Measurements from ENCODE around the gene CCNI2. TPM values are rescaled to one million over a fixed set of nuclear protein-coding genes. Genes with fewer than 3 reads are reported as not detected.

Gene CCNI2
- total and polyA plus RNA-seq, 2 donors (not counting 1 experiment from before 2014, with no cell fraction given) = not detected

- DNase-seq (ENCODE audit: low read depth in 2 of 2) = peak in 1 of 2 donors; percentile 44
- no peak for TF ChIP-seq CTCF (conservative IDR thresholded peaks at IDR 0.05 in 1 of 2, IDR thresholded peaks at IDR 0.05 in 1 of 2; ENCODE audit: low read depth in 1 of 2, low read length in 2 of 2)
- no peak for TF ChIP-seq EZH2 (IDR thresholded peaks at IDR 0.05; ENCODE audit: low read length, missing control alignments)
- peaks cover 44% of the 10 kb centered on the region for H3K79me2 ChIP-seq (ENCODE audit: control insufficient read depth, insufficient read depth, low read length)
Measured at GRCh38 chr5:132775476-132775961, 28.3 kb downstream of the CCNI2 start.

GRCh38 chr5:132776131-132776937, 29.1 kb downstream of the CCNI2 start:
- TF ChIP-seq EZH2 (IDR thresholded peaks at IDR 0.05; ENCODE audit: low read length, missing control alignments) (no peak), CTCF (conservative IDR thresholded peaks at IDR 0.05 in 1 of 2, IDR thresholded peaks at IDR 0.05 in 1 of 2; ENCODE audit: low read depth in 1 of 2, low read length in 2 of 2) (no peak)
- peak; percentile 31 to 47 for DNase-seq (ENCODE audit: low read depth in 2 of 2)
- Histone ChIP-seq H3K9me3 (ENCODE audit: control insufficient read depth, insufficient read depth, low read depth, low read length) (no peaks in the 10 kb centered on the region), H4K20me1 (ENCODE audit: control insufficient read depth, extremely low read depth, insufficient read depth, low read length) (no peaks in the 10 kb centered on the region), H3K36me3 (ENCODE audit: control insufficient read depth, insufficient read depth, low read length) (no peaks in the 10 kb centered on the region), H3K79me2 (ENCODE audit: control insufficient read depth, insufficient read depth, low read length) (peaks cover 37% of the 10 kb centered on the region), H3K4me3 (replicated peaks in 1 of 4; ENCODE audit: control extremely low read depth in 1 of 4, insufficient read depth in 1 of 4, low read depth in 3 of 4, low read length in 4 of 4) (peak overlapping the region; percentile 69 to 78 (median 72)), H3K4me1 (ENCODE audit: control insufficient read depth, extremely low read depth, insufficient read depth, low read length) (peaks cover 20% of the 10 kb centered on the region), H3K4me2 (ENCODE audit: extremely low read depth, insufficient read depth, low read length) (peak overlapping the region; percentile 86), H2AFZ (ENCODE audit: low read length) (peak overlapping the region; percentile 24), H3K27me3 (ENCODE audit: control insufficient read depth, insufficient read depth, low read length) (no peaks in the 10 kb centered on the region), H3K27ac (ENCODE audit: insufficient read depth, low read length) (peak overlapping the region; percentile 29), H3K9ac (ENCODE audit: insufficient read depth, low read length) (peak overlapping the region; percentile 69)

More at GRCh38 chr5:132775476-132775961, 28.3 kb downstream of the CCNI2 start:
- no peaks in the 10 kb centered on the region for H3K27me3 ChIP-seq (ENCODE audit: control insufficient read depth, insufficient read depth, low read length)
- H3K4me2 ChIP-seq (ENCODE audit: extremely low read depth, insufficient read depth, low read length) = peak overlapping the region; percentile 86
- H3K4me3 ChIP-seq (replicated peaks in 1 of 4; ENCODE audit: control extremely low read depth in 1 of 4, insufficient read depth in 1 of 4, low read depth in 3 of 4, low read length in 4 of 4) = peak overlapping the region; percentile 28 to 78 (median 70)
- H3K9ac ChIP-seq (ENCODE audit: insufficient read depth, low read length) = no peak overlapping the region
- peaks cover 23% of the 10 kb centered on the region for H3K4me1 ChIP-seq (ENCODE audit: control insufficient read depth, extremely low read depth, insufficient read depth, low read length)
- H3K9me3 ChIP-seq (ENCODE audit: control insufficient read depth, insufficient read depth, low read depth, low read length) = no peaks in the 10 kb centered on the region
- no peaks in the 10 kb centered on the region for H4K20me1 ChIP-seq (ENCODE audit: control insufficient read depth, extremely low read depth, insufficient read depth, low read length)
- no peaks in the 10 kb centered on the region for H3K36me3 ChIP-seq (ENCODE audit: control insufficient read depth, insufficient read depth, low read length)
- no peak overlapping the region for H3K27ac ChIP-seq (ENCODE audit: insufficient read depth, low read length)
- no peak overlapping the region for H2AFZ ChIP-seq (ENCODE audit: low read length)

- H3K4me3 ChIP-seq (replicated peaks in 1 of 4; ENCODE audit: control extremely low read depth in 1 of 4, insufficient read depth in 1 of 4, low read depth in 3 of 4, low read length in 4 of 4) = peak overlapping the region in 3 of 4 experiments; percentile 69 to 78 (median 73)
- H3K36me3 ChIP-seq (ENCODE audit: control insufficient read depth, insufficient read depth, low read length) = no peaks in the 10 kb centered on the region
- H3K79me2 ChIP-seq (ENCODE audit: control insufficient read depth, insufficient read depth, low read length) = peaks cover 34% of the 10 kb centered on the region
- peak overlapping the region; percentile 29 for H3K27ac ChIP-seq (ENCODE audit: insufficient read depth, low read length)
- H3K9me3 ChIP-seq (ENCODE audit: control insufficient read depth, insufficient read depth, low read depth, low read length) = no peaks in the 10 kb centered on the region
- peak overlapping the region; percentile 69 for H3K9ac ChIP-seq (ENCODE audit: insufficient read depth, low read length)
- no peak for DNase-seq (ENCODE audit: low read depth in 2 of 2)
- no peaks in the 10 kb centered on the region for H3K27me3 ChIP-seq (ENCODE audit: control insufficient read depth, insufficient read depth, low read length)
- H3K4me1 ChIP-seq (ENCODE audit: control insufficient read depth, extremely low read depth, insufficient read depth, low read length) = peaks cover 18% of the 10 kb centered on the region
- peak overlapping the region; percentile 86 for H3K4me2 ChIP-seq (ENCODE audit: extremely low read depth, insufficient read depth, low read length)
- H4K20me1 ChIP-seq (ENCODE audit: control insufficient read depth, extremely low read depth, insufficient read depth, low read length) = no peaks in the 10 kb centered on the region
- no peak overlapping the region for H2AFZ ChIP-seq (ENCODE audit: low read length)
- TF ChIP-seq CTCF (conservative IDR thresholded peaks at IDR 0.05 in 1 of 2, IDR thresholded peaks at IDR 0.05 in 1 of 2; ENCODE audit: low read depth in 1 of 2, low read length in 2 of 2) = no peak
- TF ChIP-seq EZH2 (IDR thresholded peaks at IDR 0.05; ENCODE audit: low read length, missing control alignments) = no peak
Measured at GRCh38 chr5:132776938-132777208, 29.6 kb downstream of the CCNI2 start.
